ENCODE data around the gene LSM2. TPM values are rescaled to one million over a fixed set of nuclear protein-coding genes. Genes with fewer than 3 reads are reported as not detected.

LSM2 gene
- total RNA-seq, 1 donor from 2014 or later: 51.6 TPM

- Histone ChIP-seq H3K27ac (no peak overlapping the region), H3K9me3 (no peaks in the 10 kb centered on the region), H3K27me3 (no peaks in the 10 kb centered on the region), H3K36me3 (no peaks in the 10 kb centered on the region), H3K4me3 (no peak overlapping the region), H3K4me1 (no peaks in the 10 kb centered on the region)
- intact Hi-C loops (cut with DNase I): no loop called here
- DNase-seq (ENCODE audit: extremely low spot score in 2 of 2): no peak
- TF ChIP-seq POLR2AphosphoS5 (IDR thresholded peaks at IDR 0.05; ENCODE audit: insufficient read depth in 1 of 2, low read depth in 1 of 2) (no peak), POLR2A (IDR thresholded peaks at IDR 0.05) (no peak), CTCF (IDR thresholded peaks at IDR 0.05) (no peak)
Measured at GRCh38 chr6:31764198-31764597, 42.6 kb downstream of the LSM2 start.

GRCh38 chr6:31763619-31763940 lies 43.2 kb downstream of the LSM2 start:
- Histone ChIP-seq H3K4me3 (no peak overlapping the region), H3K36me3 (no peaks in the 10 kb centered on the region), H3K27ac (no peak overlapping the region), H3K27me3 (no peaks in the 10 kb centered on the region), H3K4me1 (no peaks in the 10 kb centered on the region), H3K9me3 (no peaks in the 10 kb centered on the region)
- TF ChIP-seq CTCF (IDR thresholded peaks at IDR 0.05): no peak
- TF ChIP-seq POLR2A (IDR thresholded peaks at IDR 0.05): no peak
- no peak for TF ChIP-seq POLR2AphosphoS5 (IDR thresholded peaks at IDR 0.05; ENCODE audit: insufficient read depth in 1 of 2, low read depth in 1 of 2)
- intact Hi-C loops (cut with DNase I): no loop called here
- DNase-seq (ENCODE audit: extremely low spot score in 2 of 2): no peak

GRCh38 chr6:31762878-31763618 lies 43.7 kb downstream of the LSM2 start:
- Histone ChIP-seq H3K36me3 (no peaks in the 10 kb centered on the region), H3K4me1 (no peaks in the 10 kb centered on the region), H3K4me3 (no peak overlapping the region), H3K27ac (no peak overlapping the region), H3K27me3 (no peaks in the 10 kb centered on the region), H3K9me3 (no peaks in the 10 kb centered on the region)
- no peak for DNase-seq (ENCODE audit: extremely low spot score in 2 of 2)
- intact Hi-C loops (cut with DNase I): no loop called here
- no peak for TF ChIP-seq CTCF (IDR thresholded peaks at IDR 0.05)
- no peak for TF ChIP-seq POLR2AphosphoS5 (IDR thresholded peaks at IDR 0.05; ENCODE audit: insufficient read depth in 1 of 2, low read depth in 1 of 2)
- no peak for TF ChIP-seq POLR2A (IDR thresholded peaks at IDR 0.05)

GRCh38 chr6:31762356-31762755 lies 44.4 kb downstream of the LSM2 start, which contains the start of gene SAPCD1:
Gene SAPCD1 (plus strand): TSS chr6:31762656. CDS start chr6:31763055, 399 bp downstream.
- H3K27ac ChIP-seq: no peak within 1 kb of the TSS
- no peaks in the 10 kb centered on the region for H3K36me3 ChIP-seq
- H3K4me3 ChIP-seq: no peak within 1 kb of the TSS
- no peak for TF ChIP-seq POLR2AphosphoS5 (IDR thresholded peaks at IDR 0.05; ENCODE audit: insufficient read depth in 1 of 2, low read depth in 1 of 2)
- TF ChIP-seq CTCF (IDR thresholded peaks at IDR 0.05): no peak
- TF ChIP-seq POLR2A (IDR thresholded peaks at IDR 0.05): no peak
- H3K4me1 ChIP-seq: no peaks in the 10 kb centered on the region
- intact Hi-C loops (cut with DNase I): no loop called here
- no peak for DNase-seq (ENCODE audit: extremely low spot score in 2 of 2)
- H3K27me3 ChIP-seq: no peaks in the 10 kb centered on the region
- no peaks in the 10 kb centered on the region for H3K9me3 ChIP-seq

- TF ChIP-seq CTCF (IDR thresholded peaks at IDR 0.05) (no peak), POLR2AphosphoS5 (IDR thresholded peaks at IDR 0.05; ENCODE audit: insufficient read depth in 1 of 2, low read depth in 1 of 2) (no peak), POLR2A (IDR thresholded peaks at IDR 0.05) (no peak)
- no peak overlapping the region for H3K4me3 ChIP-seq
- H3K36me3 ChIP-seq: no peaks in the 10 kb centered on the region
- H3K9me3 ChIP-seq: no peaks in the 10 kb centered on the region
- H3K27me3 ChIP-seq: no peaks in the 10 kb centered on the region
- intact Hi-C loops (cut with DNase I): no loop called here
- no peak for DNase-seq (ENCODE audit: extremely low spot score in 2 of 2)
- no peak overlapping the region for H3K27ac ChIP-seq
- H3K4me1 ChIP-seq: no peaks in the 10 kb centered on the region
Measured at GRCh38 chr6:31761343-31761742, 45.4 kb downstream of the LSM2 start.

Measured in vagina (tissue), 2 donors.